ENCODE results near the gene ATP5ME. TPM values are rescaled to one million over a fixed set of nuclear protein-coding genes. Genes with fewer than 3 reads are reported as not detected.
"Not testable (repeated sequence)": the region's sequence is repeated elsewhere in the genome, so short reads cannot be mapped to it uniquely, and the experiment has no call there.

The ATP5ME gene
- total and polyA plus RNA-seq, 5 donors = 689 to 1,352 (median 765) TPM

- DNase-seq (peak in 1 of 3 donors; percentile 41), ATAC-seq (peak; percentile 25 to 32)
- H3K27me3 ChIP-seq (ENCODE audit: control insufficient read depth, insufficient read depth) = no peaks in the 10 kb centered on the region
- H3K4me1 ChIP-seq (ENCODE audit: control insufficient read depth, insufficient read depth, low read length) = peaks cover 7% of the 10 kb centered on the region
- no peak overlapping the region for H3K27ac ChIP-seq (ENCODE audit: low read length)
- WGBS = 89% methylated on average over 9 of the region's 9 CpGs
- H3K9me3 ChIP-seq (ENCODE audit: control insufficient read depth, low read length) = no peaks in the 10 kb centered on the region
- intact Hi-C loops (cut with DNase I) = no loop called here
- H3K4me3 ChIP-seq (ENCODE audit: low read length) = no peak overlapping the region
Measured at GRCh38 chr4:712916-713632, 39.0 kb upstream of the ATP5ME start.

DNA sequence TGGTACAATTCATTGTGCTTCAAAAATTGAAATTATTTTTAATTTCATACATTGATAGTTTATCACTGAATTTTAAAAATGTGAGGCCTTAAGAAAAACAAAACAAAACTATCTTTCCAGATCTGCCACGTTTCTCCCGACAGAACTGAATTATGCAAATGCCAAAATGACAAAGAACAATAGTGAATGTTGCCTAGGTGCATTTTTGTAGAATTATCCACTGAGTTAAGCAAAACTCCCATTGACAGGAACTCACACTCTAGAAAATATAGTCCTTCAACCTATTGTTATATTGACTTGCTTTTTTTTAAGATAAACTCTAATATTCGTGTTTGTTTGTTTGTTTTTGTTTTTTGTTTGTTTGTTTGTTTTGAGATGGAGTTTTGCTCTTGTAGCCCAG lies 38.0 kb upstream of the ATP5ME start:
- intact Hi-C loops (cut with DNase I) = no loop called here
- H3K27me3 ChIP-seq (ENCODE audit: control insufficient read depth, insufficient read depth) = no peaks in the 10 kb centered on the region
- no peak overlapping the region for H3K4me3 ChIP-seq (ENCODE audit: low read length)
- no peaks in the 10 kb centered on the region for H3K9me3 ChIP-seq (ENCODE audit: control insufficient read depth, low read length)
- H3K27ac ChIP-seq (ENCODE audit: low read length) = no peak overlapping the region
- H3K4me1 ChIP-seq (ENCODE audit: control insufficient read depth, insufficient read depth, low read length) = peaks cover 7% of the 10 kb centered on the region
- DNase-seq (no peak), ATAC-seq (no peak)
- WGBS = 62% methylated on average over 3 of the region's 3 CpGs

GRCh38 chr4:710916-711315 lies 36.8 kb upstream of the ATP5ME start:
- Histone ChIP-seq H3K4me3 (ENCODE audit: low read length) (no peak overlapping the region), H3K9me3 (ENCODE audit: control insufficient read depth, low read length) (no peaks in the 10 kb centered on the region), H3K27me3 (ENCODE audit: control insufficient read depth, insufficient read depth) (no peaks in the 10 kb centered on the region), H3K4me1 (ENCODE audit: control insufficient read depth, insufficient read depth, low read length) (peaks cover 7% of the 10 kb centered on the region), H3K27ac (ENCODE audit: low read length) (no peak overlapping the region)
- intact Hi-C loops (cut with DNase I) = no loop called here
- DNase-seq = peak in 1 of 3 donors; percentile 38
- 86% methylated on average over 13 of the region's 13 CpGs for WGBS
- ATAC-seq = peak in 1 of 2 donors; percentile 20

- DNase-seq = peak in 1 of 3 donors; percentile 36
- intact Hi-C loops (cut with DNase I) = no loop called here
- peaks cover 7% of the 10 kb centered on the region for H3K4me1 ChIP-seq (ENCODE audit: control insufficient read depth, insufficient read depth, low read length)
- H3K27me3 ChIP-seq (ENCODE audit: control insufficient read depth, insufficient read depth) = no peaks in the 10 kb centered on the region
- no peak for ATAC-seq
- no peaks in the 10 kb centered on the region for H3K9me3 ChIP-seq (ENCODE audit: control insufficient read depth, low read length)
- H3K4me3 ChIP-seq (ENCODE audit: low read length) = no peak overlapping the region
- 71% methylated on average over 9 of the region's 9 CpGs for WGBS
- H3K27ac ChIP-seq (ENCODE audit: low read length) = no peak overlapping the region
Measured at GRCh38 chr4:710116-710515, 36.0 kb upstream of the ATP5ME start.

DNA sequence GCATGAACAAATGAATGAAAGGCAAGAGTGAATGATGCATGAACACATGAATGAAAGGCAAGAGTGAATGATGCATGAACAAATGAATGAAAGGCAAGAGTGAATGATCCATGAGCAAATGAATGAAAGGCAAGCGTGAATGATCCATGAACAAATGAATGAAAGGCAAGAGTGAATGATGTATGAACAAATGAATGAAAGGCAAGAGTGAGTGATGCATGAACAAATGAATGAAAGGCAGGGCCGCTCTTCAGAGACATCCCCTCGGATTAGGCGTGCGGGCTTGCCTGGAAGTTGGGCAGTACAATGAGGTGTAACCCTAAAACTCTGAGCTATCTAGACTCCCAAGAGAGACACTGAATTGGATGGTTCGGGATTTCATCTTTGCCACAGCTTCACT lies 35.3 kb upstream of the ATP5ME start:
- peaks cover 7% of the 10 kb centered on the region for H3K4me1 ChIP-seq (ENCODE audit: control insufficient read depth, insufficient read depth, low read length)
- 94% methylated on average over 6 of the region's 6 CpGs for WGBS
- no peak for ATAC-seq
- H3K9me3 ChIP-seq (ENCODE audit: control insufficient read depth, low read length) = no peaks in the 10 kb centered on the region
- no peaks in the 10 kb centered on the region for H3K27me3 ChIP-seq (ENCODE audit: control insufficient read depth, insufficient read depth)
- no peak overlapping the region for H3K27ac ChIP-seq (ENCODE audit: low read length)
- no peak overlapping the region for H3K4me3 ChIP-seq (ENCODE audit: low read length)
- intact Hi-C loops (cut with DNase I) = no loop called here
- no peak for DNase-seq

GRCh38 chr4:708631-708933 lies 34.5 kb upstream of the ATP5ME start:
- 67% methylated on average over 6 of the region's 6 CpGs for WGBS
- Histone ChIP-seq H3K4me1 (ENCODE audit: control insufficient read depth, insufficient read depth, low read length) (peaks cover 7% of the 10 kb centered on the region), H3K27ac (ENCODE audit: low read length) (no peak overlapping the region), H3K4me3 (ENCODE audit: low read length) (no peak overlapping the region), H3K9me3 (ENCODE audit: control insufficient read depth, low read length) (no peaks in the 10 kb centered on the region), H3K27me3 (ENCODE audit: control insufficient read depth, insufficient read depth) (no peaks in the 10 kb centered on the region)
- DNase-seq = no peak
- intact Hi-C loops (cut with DNase I) = no loop called here
- ATAC-seq = no peak

GRCh38 chr4:707929-708630 lies 34.0 kb upstream of the ATP5ME start:
- Histone ChIP-seq H3K4me1 (ENCODE audit: control insufficient read depth, insufficient read depth, low read length) (peaks cover 7% of the 10 kb centered on the region), H3K27ac (ENCODE audit: low read length) (no peak overlapping the region), H3K9me3 (ENCODE audit: control insufficient read depth, low read length) (no peaks in the 10 kb centered on the region), H3K4me3 (ENCODE audit: low read length) (no peak overlapping the region), H3K27me3 (ENCODE audit: control insufficient read depth, insufficient read depth) (no peaks in the 10 kb centered on the region)
- ATAC-seq (no peak), DNase-seq (peak in 2 of 3 donors; percentile 46 to 60)
- intact Hi-C loops (cut with DNase I) = no loop called here
- WGBS = 83% methylated on average over 11 of the region's 11 CpGs

DNA sequence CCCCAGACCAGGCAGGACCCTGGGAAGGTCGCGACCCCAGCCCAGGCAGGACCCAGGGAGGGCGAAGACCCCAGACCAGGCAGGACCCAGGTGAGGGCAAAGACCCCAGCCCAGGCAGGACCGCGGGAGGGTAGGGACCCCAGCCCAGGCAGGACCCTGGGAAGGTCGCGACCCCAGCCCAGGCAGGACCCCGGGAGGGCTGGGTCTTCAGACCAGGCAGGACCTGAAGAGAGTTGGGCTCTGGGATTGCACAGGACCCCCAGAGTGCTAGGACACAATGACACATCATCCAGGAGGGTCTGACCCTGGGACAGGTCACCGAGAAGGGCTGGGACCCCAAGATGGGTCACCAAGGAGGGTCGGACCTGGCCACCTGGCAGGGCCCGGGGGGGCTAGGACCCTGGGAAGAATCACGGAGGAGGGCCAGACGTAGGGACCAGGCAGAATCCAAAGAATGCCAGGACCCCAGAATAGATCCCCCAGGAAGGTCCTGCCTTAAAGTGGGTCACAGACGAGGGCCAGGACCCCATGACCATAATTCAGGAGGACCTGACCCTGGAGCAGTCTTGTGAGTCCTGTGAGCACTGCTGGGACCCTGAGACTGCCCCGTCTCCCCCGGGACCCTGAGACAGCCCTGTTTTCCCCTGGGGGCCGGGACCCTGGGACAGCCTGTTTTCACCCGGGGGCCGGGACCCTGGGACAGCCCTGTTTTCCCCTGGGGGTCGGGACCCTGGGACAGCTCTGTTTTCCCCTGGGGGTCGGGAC lies 32.9 kb upstream of the ATP5ME start:
- 44% methylated on average over 21 of the region's 21 CpGs for WGBS
- Histone ChIP-seq H3K27ac (ENCODE audit: low read length) (no peak overlapping the region), H3K4me1 (ENCODE audit: control insufficient read depth, insufficient read depth, low read length) (peaks cover 7% of the 10 kb centered on the region), H3K9me3 (ENCODE audit: control insufficient read depth, low read length) (no peaks in the 10 kb centered on the region), H3K27me3 (ENCODE audit: control insufficient read depth, insufficient read depth) (no peaks in the 10 kb centered on the region), H3K4me3 (ENCODE audit: low read length) (peak overlapping the region; percentile 12)
- no peak for ATAC-seq
- peak in 2 of 3 donors; percentile 60 to 65 for DNase-seq
- intact Hi-C loops (cut with DNase I) = no loop called here

DNA sequence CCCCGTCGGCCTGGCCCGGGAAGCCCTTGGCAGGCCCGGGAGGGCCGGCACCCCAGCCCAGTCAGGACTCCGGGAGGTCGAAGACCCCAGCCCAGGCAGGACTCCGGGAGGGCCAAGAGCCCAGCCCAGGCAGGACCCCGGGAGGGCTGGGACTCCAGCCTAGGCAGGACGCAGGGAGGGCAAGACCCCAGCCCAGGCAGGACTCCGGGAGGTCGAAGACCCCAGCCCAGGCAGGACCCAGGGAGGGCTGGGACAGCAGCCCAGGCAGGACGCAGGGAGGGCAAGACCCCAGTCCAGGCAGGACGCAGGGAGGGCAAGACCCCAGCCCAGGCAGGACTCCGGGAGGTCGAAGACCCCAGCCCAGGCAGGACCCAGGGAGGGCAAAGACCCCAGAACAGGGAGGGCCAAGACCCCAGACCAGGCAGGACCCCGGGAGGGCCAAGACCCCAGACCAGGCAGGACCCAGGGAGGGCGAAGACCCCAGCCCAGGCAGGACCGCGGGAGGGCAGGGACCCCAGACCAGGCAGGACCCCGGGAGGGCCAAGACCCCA lies 32.1 kb upstream of the ATP5ME start:
- DNase-seq; H3K9me3 ChIP-seq (ENCODE audit: control insufficient read depth, low read length); H3K4me1 ChIP-seq (ENCODE audit: control insufficient read depth, insufficient read depth, low read length); ATAC-seq; intact Hi-C loops (cut with DNase I); H3K27me3 ChIP-seq (ENCODE audit: control insufficient read depth, insufficient read depth): not testable (repeated sequence)
- WGBS = 2% methylated on average over 21 of the region's 21 CpGs
- Histone ChIP-seq H3K4me3 (ENCODE audit: low read length) (peak overlapping the region; percentile 88), H3K27ac (ENCODE audit: low read length) (peak overlapping the region; percentile 67)

DNA sequence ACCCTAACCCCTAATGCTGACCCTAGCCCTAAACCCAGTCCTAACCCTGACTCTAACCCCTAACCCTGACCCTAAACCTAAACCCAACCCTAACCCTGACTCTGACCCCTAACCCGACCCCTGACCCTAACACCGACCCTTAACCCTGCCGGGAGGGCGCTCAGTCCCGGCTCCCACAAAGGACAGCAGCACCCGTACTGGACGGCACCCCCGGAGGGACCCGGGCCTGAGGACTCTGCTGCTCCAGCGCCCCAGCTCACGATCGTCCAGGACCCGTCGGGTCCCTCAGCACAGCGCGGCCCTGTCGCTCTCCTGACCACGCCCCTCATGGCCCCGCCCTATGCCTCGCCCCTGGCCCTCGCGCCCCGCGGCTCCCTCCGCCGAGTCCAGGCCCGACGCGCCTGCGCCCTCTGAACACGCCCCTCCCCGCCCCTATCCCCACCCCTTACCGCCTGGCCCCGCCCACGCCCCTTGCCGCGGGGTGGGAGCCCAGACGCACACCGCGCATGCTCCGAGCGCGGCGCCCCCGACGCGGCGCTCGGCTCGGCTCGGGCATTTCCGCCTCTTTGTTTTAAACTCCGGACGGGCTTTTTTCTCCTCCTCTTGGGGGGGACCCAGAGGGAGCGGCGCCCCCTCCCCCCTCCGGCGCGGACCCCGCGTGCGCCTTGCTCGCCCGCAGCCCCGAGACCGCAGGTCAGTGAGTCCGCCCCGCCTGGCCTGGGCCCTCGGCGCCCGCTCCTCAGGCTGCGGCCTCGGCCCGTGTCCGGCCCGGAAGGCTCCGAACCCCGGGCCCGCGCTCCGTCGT lies 31.4 kb upstream of the ATP5ME start, which contains the start of gene PCGF3:
Gene PCGF3, plus strand, starts transcription at position 555 of the 805 bp plus-strand sequence. CDS start 27,849 bp downstream, outside the sequence.
- Histone ChIP-seq H3K4me1 (ENCODE audit: control insufficient read depth, insufficient read depth, low read length) (peaks cover 7% of the 10 kb centered on the region), H3K9me3 (ENCODE audit: control insufficient read depth, low read length) (no peaks in the 10 kb centered on the region), H3K27ac (ENCODE audit: low read length) (peak within 1 kb of the TSS; percentile 67), H3K4me3 (ENCODE audit: low read length) (peak within 1 kb of the TSS; percentile 88), H3K27me3 (ENCODE audit: control insufficient read depth, insufficient read depth) (no peaks in the 10 kb centered on the region)
- ATAC-seq (peak; percentile 97 to 98), DNase-seq (peak; percentile 98 to 99 (median 99))
- intact Hi-C loops (cut with DNase I) = no loop called here
- 2% methylated on average over 81 of the region's 82 CpGs for WGBS
